Fibroblast of skin of right biceps (primary cell): ENCODE data around the gene TOR1AIP2.
"Not testable (repeated sequence)": the region's sequence is repeated elsewhere in the genome, so short reads cannot be mapped to it uniquely, and the experiment has no call there.

Source experiments
- DNase-seq: peaks from one replicate; pipeline ENCODE4 v3.0.0-alpha.2; 2013

The TOR1AIP2 gene

GRCh38 chr1:179875596-179876299 is 1.9 kb downstream of the TOR1AIP2 start:
- no peak for DNase-seq

GRCh38 chr1:179873438-179873851 is 4.2 kb downstream of the TOR1AIP2 start:
- no peak for DNase-seq

- no peak for DNase-seq
These were observed 5.0 kb downstream of the TOR1AIP2 start for GRCh38 chr1:179872558-179872957.

GRCh38 chr1:179871940-179872339 is 5.7 kb downstream of the TOR1AIP2 start:
- no peak for DNase-seq

- no peak for DNase-seq
These were observed 6.7 kb downstream of the TOR1AIP2 start for GRCh38 chr1:179870870-179871269.

- peak; percentile 51 for DNase-seq
These were observed 9.9 kb downstream of the TOR1AIP2 start for GRCh38 chr1:179867493-179868330.

GRCh38 chr1:179866616-179867015 is 11.0 kb downstream of the TOR1AIP2 start:
- no peak for DNase-seq

GRCh38 chr1:179865377-179865776 is 12.2 kb downstream of the TOR1AIP2 start:
- no peak for DNase-seq

- DNase-seq = no peak
These were observed 17.0 kb downstream of the TOR1AIP2 start for GRCh38 chr1:179860652-179861051.

- no peak for DNase-seq
These were observed 20.6 kb downstream of the TOR1AIP2 start for GRCh38 chr1:179857009-179857408.

GRCh38 chr1:179856296-179856695 is 21.3 kb downstream of the TOR1AIP2 start:
- DNase-seq = no peak

- not testable (repeated sequence) for DNase-seq
These were observed 21.8 kb downstream of the TOR1AIP2 start for GRCh38 chr1:179855831-179856230.

- DNase-seq = no peak
These were observed 24.5 kb downstream of the TOR1AIP2 start for GRCh38 chr1:179853102-179853501.

GRCh38 chr1:179848233-179848632 is 29.4 kb downstream of the TOR1AIP2 start:
- no peak for DNase-seq

GRCh38 chr1:179840107-179840506 is 37.5 kb downstream of the TOR1AIP2 start:
- no peak for DNase-seq

- not testable (repeated sequence) for DNase-seq
These were observed 40.7 kb downstream of the TOR1AIP2 start for GRCh38 chr1:179836686-179837445.

- DNase-seq = peak; percentile 12
These were observed 45.5 kb downstream of the TOR1AIP2 start for GRCh38 chr1:179831852-179832699.

GRCh38 chr1:179831225-179831624 is 46.4 kb downstream of the TOR1AIP2 start:
- DNase-seq = no peak

- DNase-seq = no peak
These were observed 49.0 kb downstream of the TOR1AIP2 start for GRCh38 chr1:179828554-179829110.

- no peak for DNase-seq
These were observed 50.9 kb downstream of the TOR1AIP2 start for GRCh38 chr1:179826626-179827280.

- no peak for DNase-seq
These were observed 51.7 kb downstream of the TOR1AIP2 start for GRCh38 chr1:179825798-179826460.
